DMS114 treated with DMSO at 0.1 percent for 48 hours (cell line): ENCODE results near the gene LCN6.
"Not testable (repeated sequence)": the region's sequence is repeated elsewhere in the genome, so short reads cannot be mapped to it uniquely, and the experiment has no call there.

Experiments used
- DNase-seq: peaks from one replicate; lab custom pipeline; 2025; ENCODE audit not compliant: unreplicated experiment; lab: John Stamatoyannopoulos, UW

The LCN6 gene

DNA sequence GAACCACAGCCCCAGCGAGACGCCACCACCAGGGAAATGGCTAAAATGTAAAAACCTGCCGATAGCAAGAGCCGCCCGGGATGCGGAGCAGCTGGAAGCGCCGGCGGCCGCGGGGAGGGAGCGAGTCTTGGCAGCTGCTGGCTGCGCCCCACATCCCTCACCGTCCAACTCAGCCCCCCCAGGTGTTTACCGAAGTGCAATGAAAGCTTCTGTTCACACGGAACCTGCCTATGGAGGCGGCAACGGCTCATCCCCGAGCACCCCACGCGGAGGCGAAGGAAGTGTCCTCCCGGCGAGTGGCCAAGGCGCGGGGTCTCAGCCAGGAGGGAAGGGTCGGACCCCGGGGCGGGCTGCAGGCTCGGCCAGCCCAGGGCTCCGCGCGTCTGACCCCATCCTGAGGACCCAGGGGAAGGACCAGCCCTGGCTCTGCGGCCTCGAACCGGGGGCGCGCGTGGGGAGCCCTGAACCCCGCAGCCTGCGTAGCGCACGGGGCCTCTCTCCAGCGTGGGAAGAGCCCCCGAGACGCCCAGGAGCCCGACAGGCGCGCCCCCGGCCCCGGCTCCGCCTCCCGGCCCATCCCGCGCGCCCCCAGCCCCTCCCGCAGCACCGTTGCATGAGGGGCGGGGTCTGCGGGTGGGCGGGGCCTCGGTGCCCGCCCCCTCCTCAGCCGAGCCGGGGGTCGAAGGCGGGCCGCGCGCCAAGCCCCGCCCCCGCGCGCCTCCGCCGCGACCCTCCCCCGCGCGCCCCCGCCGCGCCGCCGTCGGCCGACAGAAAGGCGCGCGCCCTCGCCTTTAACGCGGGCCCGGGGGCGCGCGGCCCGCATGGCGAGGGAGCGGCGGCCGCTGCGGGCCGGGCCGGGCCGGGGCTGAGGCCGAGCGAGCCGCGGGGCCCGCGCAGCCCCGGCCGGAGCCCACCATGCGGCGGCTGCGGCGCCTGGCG lies 36.3 kb downstream of the LCN6 start, which contains the start of gene DIPK1B:
TSS of gene DIPK1B (plus strand) at position 822 of the 939 bp plus-strand sequence. CDS start at position 916, 94 bp downstream.
- DNase-seq = peak; percentile 12

DNA sequence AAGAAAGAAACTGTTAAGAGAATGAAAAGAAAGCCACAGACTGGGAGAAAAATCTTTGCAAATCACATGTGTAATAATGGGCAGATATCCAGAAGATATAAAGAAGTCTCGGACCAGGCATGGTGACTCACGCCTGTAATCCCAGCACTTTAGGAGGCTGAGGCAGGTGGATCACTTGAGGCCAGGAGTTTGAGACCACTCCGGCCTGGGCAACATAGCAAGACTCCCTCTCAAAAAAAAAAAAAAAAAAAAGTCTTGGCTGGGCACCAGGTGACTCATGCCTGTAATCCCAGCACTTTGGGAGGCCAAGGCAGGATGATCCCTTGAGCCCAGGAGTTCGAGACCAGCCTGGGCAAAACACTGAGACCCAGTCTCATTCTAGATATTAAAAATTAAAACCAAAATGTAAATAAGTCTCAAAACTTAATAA lies 37.1 kb downstream of the LCN6 start:
- DNase-seq = not testable (repeated sequence)

DNA sequence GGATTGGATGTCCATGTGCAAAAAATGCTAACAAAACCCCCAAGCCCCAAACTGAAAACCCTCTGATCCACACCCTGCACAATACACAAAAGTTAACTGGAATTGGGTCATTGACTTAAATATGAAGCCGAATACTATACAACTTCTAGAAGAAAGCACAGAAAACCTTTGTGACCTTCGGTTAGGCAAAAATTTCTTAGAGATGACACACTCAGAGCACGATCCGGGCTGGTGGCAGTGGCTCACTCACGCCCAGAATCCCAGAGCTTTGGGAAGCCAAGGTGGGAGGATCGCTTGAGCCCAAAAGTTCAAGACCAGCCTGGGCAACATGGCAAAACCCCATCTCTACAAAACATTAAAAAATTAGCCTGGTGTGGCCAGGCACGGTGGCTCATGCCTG lies 37.8 kb downstream of the LCN6 start:
- DNase-seq = no peak

DNA sequence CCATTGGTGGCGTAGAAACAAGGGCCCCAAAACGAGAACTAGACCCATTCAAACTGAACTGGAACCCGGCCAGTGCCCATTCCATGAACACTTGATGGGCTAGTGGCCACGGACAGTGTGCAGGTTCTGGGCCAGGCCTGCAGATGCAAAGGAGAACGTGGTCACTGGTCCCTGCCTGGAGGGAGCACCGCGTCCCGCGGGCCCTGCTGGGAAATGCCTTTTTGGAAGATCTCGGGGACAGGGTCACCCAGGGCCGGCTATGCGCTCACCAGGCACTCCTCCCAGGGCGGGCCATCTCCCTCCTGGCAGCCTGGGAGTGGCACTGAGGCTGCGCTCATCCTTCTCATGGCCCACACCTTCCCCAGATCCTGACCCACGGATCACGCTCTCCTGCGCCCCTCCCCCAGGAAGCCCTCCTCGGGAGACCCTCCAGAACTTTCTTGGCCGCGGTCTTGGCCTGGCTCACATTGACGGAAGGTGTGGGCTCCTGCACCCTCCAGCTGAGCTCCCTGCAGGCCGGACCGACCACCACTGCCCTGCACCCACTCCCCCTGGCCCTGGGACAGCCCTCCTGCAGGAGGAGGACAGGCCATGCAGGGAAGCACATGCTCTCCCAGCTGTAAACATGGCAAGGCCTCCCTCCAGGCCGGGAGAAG lies 38.7 kb downstream of the LCN6 start:
- no peak for DNase-seq

DNA sequence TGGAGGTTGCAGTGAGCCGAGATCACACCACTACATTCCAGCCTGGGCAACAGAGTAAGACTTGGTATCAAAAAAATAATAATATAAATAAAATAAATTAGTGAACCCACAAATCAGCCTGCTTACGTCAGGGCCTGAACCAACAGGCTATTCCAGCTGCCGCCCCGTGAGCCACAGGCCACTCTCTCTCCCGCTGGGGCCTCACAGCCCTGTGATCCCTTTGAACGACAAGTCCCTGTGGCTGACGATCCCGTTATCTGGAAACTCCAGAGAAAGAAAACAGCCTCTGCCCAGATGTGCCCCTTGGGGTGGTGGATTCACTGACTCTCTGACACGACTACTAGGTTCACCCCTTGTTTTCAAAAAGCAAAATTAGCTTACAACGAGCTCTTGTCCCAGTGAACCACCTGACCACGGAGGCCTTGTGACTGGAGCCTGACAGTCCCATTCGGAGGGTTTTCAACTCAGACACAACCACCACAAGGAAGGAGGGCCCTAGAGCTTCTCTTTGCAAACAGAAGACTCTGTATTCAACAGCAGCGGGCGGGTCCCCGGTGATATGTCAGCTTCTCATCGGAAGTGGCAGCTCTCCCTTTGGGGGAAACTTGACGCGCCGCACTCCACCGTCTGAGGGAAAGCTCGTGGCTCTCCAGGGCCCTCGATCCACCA lies 40.3 kb downstream of the LCN6 start:
- no peak for DNase-seq

DNA sequence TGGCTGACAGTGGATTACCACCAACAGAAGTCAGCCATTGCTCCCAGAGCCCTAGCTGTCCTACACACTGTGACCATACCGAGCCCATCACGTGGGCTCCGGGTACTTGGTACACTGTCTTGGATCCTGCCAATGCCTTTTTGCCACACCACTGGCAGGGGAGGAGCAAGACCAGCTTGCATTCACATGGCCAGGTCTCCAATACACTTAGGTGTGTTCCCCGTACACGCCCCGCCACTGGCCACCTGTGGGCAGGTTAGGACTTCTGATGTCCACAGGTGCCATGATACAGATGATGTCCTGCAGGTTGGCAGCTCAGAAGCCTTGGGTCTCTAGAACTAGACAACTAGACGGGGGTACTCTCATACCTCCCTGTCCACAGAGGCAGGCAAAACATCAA lies 41.3 kb downstream of the LCN6 start:
- DNase-seq = no peak

DNA sequence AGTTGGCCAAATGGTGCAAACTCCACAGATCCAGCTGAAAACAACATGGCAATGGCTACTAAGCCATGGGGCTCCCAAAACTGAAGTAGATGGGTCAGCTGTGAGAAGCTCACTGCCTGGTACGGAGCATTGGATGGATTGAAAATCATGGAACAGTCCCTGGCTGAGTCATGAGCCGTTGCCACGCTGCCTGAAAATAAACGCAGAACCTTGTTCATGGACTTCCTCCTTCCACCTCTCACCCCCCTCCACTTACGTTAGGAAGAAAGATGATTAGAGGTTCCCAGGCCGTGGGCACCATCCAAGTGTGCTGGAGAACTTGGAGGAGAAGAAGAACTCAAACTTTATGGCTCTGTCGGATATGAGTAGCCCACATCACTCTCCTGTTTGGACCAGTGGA lies 42.8 kb downstream of the LCN6 start:
- no peak for DNase-seq

DNA sequence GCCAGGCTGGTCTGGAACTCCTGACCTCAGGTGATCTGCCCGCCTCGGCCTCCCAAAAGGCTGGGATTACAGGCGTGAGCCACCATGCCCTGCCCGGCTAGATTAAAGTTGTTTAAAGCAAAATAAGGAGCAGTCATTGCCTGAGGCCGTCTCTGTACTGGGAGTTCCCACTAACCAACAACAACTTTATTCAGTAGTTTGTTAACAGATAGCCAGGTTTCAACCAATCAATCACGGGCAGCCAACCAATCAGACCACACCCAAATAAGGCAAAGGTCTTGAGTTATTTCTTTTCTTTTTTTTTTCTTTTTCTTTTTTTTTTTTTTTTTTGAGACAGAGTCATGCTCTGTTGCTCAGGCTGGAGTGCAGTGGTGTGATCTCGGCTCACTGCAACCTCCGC lies 43.6 kb downstream of the LCN6 start:
- not testable (repeated sequence) for DNase-seq

DNA sequence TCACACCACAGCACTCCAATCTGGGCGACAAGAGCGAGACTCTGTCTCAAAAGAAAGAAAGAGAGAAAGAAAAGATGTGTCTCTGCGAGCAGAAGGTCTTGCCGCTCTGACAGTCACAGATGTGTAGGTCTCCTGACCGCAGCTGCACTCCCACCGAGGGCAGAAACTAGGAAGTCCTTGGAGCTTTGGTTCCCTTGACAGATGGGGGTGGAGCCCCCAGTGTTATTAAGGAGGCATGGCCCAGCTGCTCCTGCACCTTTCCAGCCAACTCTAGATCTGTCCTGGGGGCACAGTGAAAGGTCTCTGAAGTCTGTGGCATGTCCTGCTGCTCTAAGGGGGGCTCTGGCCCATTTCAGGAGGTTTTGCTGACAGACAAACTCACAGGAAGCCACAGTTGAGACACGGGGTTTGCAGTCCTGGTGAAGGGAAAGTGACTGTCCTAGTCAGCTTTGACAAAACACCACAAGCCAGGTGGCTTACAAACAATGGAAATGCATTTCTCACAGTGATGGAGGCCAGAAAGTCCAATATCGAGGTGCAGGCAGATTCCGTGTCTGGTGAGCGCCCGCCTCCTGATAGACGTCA lies 45.0 kb downstream of the LCN6 start:
- DNase-seq = no peak

DNA sequence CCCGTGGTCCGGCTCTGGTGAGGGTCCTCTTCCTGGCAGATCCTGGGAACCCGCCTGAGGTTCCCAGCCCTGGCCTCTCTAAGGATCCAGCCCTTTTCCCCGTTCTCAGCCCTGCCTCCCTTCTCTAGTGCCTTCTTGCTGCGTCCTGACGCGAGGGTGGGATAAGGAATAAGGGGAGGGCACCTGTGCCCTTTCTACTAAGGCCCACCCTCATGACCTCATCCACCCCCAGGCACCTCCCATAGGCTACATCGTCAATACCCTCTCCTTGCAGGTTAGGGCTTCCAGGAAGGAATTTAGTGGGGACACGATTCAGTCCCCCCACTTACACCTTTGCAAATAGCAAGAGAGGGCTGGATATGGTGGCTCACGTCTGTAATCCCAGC lies 46.7 kb downstream of the LCN6 start:
- DNase-seq = no peak

DNA sequence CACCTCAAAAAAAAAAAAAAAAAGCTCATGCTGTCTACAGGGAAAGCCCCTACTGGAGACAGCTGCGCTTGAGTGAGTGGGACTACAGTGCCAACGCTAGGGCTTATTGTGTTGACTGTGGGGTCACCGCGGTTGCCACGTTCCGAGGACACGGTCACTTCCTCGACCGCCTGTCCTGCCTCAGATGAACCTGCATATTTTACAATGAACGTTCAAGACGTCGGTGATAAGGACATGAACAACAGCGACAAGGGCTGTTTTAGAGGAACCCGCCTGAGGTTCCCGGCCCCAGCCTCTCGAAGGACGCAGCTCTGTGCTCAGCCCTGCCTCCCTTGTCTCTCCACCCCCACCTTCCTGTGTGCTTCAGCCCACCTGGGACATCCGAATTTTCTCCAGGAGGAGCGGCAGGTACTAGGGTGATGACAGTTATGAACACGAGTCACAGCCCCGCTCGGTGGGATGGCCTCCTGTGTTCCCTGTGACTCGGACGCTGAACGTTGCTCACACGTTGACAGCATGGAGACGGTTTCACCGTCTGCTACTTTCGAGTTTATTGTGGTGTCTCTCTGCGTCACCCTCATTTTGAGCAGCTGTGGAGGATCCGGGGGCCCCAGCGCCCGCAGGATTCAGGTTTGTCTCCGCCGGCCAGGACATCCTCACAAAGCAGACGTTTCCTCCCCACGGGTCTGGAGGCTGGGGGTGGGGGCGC lies 47.2 kb downstream of the LCN6 start:
- no peak for DNase-seq

DNA sequence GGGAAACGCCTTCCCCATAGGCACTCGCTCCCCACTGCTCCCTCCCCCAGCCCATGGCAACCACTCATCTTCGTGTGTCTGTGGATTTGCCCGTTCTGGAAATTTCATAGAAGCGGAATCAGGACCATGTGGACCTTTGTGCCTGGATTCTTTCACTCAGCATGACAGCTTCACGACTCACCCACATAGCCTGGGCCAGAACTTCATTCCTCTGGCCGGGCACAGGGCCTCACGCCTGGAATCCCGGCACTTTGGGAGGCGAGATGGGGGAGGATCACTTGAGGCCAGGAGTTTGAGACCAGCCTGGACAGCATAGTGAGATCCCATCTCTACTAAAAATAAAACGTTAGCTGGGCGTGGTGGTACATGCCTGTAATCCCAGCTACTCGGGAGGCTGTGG lies 48.0 kb downstream of the LCN6 start:
- DNase-seq = no peak

DNA sequence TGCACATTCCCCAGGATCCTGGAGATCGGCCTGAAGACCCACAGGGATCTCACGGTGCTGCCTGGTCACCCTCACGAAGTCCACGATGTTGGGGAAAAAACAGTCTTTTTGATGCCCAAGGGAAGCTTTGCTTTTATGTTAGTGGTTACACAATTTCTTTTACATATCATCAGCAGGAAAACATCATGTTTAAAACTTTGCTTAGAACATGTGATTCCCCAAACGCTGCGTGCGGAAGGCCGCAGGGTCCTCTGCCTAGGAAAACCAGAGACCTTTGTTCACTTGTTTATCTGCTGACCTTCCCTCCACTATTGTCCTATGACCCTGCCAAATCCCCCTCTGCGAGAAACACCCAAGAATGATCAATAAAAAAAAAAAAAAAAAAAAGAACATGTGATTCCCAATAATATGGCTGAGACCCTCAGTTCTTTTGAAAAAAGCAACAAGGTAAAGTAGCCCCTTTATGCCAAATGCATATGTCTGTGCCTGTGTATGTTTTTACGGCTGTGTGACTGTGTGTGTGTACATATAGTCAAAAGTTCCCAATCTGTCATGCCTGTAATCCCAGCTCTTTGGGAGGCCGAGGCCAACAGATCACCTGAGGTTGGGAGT lies 49.6 kb downstream of the LCN6 start:
- no peak for DNase-seq

DNA sequence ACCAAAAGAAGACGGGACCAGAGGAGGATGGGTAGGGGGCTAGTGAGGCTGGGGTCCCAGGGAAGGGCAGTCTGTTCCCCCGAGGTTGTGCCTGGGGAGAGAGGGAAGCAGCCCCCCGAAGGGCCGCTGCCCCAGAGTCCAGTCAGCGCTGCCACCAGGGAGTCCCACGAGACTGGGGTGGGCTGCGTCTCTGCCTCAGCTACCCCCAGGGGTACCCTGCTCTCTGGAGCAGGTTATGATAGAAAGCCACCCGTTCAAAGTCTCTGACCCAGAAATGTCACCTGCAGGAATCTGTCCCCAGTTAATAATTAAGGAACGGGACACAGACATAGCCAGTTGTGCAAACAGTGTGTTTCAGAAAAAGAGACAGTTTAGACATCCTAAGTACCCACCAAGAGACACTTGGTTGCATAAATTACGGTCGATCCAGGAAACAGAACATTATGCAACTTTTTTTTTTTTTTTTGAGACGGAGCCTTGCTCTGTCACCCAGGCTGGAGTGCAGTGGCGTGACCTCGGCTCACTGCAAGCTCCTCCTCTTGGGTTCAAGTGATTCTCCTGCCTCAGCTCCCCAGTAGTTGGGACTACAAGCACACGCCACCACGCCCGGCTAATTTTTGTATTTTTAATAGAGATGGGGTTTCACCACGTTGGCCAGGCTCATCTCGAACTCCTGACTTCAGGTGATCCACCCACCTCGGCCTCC lies 50.4 kb downstream of the LCN6 start:
- DNase-seq = no peak

DNA sequence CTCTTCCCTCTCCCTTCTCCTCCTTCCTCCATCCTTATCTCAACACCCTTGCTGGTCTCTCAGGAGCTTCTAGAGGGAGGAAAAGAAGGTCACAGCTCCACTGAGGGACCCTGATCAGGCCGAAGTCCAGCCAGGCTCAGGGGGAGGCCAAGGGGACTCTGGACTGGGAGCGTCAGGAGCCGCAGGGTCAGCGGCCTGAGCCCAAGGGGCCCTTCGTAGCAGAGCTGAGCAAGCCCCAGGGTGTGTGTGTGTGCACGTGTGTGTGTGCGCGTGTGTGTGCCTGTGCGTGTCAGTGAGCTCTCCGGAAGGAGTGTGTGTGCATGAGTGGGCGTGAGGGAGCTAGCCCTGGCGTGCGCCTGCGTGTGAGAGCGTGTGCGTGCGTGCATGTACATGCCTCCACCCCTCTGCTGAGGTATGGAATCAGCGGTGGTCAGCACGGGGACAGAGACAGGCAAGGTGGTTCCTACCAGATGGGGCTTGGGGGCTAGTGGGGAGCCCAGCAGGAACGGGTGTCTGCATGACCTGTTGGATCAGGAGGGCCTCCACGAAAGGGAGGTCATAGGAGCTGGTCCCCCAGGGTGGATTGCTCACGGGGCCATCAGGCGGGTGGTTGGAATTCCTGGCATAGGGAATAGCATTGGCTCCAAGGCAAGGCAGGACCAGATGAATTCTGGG lies 51.0 kb downstream of the LCN6 start:
- no peak for DNase-seq

DNA sequence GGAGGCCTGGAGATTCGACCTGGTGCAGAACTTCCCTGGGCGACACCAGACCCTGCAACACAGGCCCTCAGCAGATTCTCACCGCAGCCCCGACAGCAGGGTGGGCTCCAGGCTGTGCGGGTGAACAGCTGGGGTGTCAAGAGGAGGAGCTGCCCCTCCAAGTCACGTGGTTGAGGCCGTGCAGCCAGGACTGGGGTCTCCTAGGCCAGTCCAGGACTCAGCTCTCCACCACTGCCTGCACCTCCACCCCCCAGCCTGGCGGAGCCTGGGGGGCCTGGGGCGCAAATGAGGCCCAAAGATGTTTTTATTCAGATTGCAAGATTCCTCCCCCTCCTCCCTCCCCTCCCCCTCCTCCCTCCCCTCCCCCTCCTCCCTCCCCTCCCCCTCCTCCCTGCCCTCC lies 51.8 kb downstream of the LCN6 start:
- no peak for DNase-seq

DNA sequence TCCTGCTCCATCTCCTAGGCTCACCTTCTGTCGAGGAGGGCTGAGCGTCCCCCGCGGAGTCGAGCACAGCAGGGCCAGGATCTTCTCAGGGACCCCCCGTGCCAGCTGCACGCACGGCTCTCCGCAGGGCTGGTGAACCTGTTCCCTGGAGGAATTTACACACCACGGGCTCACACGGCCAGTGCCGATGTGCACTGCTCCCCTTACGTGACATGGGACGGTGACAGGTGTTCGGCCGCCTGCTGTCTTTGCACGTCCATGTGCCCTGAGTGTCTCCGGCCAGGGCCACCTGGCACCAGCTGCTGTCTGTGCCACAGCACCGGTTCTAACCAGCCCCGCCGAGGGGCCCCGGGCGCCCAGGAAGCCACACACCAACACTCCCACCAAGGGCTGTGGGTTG lies 52.4 kb downstream of the LCN6 start:
- DNase-seq = no peak

DNA sequence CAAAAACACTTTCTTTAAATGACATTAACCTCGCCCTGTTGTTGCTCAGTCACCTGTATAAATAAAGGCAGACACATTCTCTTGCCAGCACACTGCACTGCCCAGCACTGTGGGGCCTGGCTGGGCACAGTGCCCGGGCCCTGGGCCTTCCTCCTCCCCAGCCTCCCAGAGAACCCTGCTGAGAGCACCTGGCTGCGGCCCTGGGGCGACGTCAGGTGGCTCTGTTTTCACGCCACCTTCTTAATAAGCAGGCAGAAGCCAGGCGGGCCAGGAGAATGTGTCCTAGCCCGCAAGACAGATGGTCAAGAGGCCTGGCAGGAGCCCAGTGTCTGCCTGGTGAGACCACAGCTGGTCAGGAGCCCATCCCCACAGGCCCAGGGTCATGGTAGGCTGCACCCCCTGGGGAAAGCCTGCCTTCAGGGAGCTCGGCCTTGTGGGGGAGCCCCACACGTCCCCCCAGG lies 52.9 kb downstream of the LCN6 start:
- DNase-seq = no peak

DNA sequence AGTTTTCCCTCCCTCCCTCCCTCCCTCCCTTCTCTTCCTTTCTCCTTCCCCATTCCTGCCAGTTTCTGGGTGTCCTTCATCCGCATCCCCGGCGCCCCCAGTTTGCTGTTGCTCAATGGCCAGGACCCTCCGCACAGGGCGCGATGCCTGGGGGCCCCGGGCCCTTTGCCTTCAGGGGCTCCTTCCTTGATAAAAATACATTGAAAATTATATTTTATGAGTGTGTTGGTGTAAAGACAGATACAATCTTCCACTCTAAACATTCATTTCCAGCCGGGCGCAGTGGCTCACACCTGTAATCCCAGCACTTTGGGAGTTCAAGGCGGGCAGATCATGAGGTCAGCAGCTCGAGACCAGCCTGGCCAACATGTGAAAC lies 53.5 kb downstream of the LCN6 start:
- no peak for DNase-seq
